ENCODE results near the gene TERT.

DNA sequence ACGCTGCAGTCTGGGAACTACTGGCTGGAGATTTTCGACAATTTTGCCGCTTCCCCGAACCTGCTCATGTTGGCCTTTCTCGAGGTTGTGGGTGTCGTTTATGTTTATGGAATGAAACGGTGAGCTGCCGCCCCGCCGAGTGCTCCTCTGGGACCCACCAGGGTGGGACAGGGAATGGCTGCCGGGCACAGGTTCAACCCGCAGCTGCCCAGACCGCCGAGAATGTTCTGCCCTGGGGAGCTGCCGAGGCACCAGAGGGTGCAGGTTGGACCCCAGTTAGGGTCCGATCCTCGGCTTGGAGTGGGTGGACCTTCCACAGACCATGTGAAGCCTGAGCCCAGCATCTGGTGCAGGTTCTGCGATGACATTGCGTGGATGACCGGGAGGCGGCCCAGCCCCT lies 50.6 kb downstream of the TERT start:
- no peak for TF ChIP-seq POLR2A (IDR thresholded peaks at IDR 0.05)
- TF ChIP-seq, protein P1, sequence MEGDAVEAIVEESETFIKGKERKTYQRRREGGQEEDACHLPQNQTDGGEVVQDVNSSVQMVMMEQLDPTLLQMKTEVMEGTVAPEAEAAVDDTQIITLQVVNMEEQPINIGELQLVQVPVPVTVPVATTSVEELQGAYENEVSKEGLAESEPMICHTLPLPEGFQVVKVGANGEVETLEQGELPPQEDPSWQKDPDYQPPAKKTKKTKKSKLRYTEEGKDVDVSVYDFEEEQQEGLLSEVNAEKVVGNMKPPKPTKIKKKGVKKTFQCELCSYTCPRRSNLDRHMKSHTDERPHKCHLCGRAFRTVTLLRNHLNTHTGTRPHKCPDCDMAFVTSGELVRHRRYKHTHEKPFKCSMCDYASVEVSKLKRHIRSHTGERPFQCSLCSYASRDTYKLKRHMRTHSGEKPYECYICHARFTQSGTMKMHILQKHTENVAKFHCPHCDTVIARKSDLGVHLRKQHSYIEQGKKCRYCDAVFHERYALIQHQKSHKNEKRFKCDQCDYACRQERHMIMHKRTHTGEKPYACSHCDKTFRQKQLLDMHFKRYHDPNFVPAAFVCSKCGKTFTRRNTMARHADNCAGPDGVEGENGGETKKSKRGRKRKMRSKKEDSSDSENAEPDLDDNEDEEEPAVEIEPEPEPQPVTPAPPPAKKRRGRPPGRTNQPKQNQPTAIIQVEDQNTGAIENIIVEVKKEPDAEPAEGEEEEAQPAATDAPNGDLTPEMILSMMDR (IDR thresholded peaks at IDR 0.05) = no peak
- TF ChIP-seq EP300 (IDR thresholded peaks at IDR 0.05; ENCODE audit: low read depth) = no peak
- TF ChIP-seq POLR2AphosphoS5 (IDR thresholded peaks at IDR 0.05) = no peak
